GM11168 (cell line): ENCODE measurements around the gene KRTAP2-2.

Source experiments
- in situ Hi-C: fragments of 300-500 bp; cut with MboI; formaldehyde crosslinking; loops from one replicate; pipeline ENCODE4 v1.12.0; 2022; ENCODE audit warnings: low sequenced_read_pairs; ENCODE audit not compliant: unreplicated experiment

KRTAP2-2 gene

GRCh38 chr17:41029633-41030245 is 25.3 kb downstream of the KRTAP2-2 start, which contains the start of gene KRTAP1-4:
TSS of gene KRTAP1-4 (minus strand) at chr17:41030195. CDS start at chr17:41030078, 117 bp downstream.
- in situ Hi-C loops: no loop called here

GRCh38 chr17:41026715-41027471 is 28.1 kb downstream of the KRTAP2-2 start, which contains the start of gene KRTAP1-5:
TSS of gene KRTAP1-5 (minus strand) at chr17:41027208. CDS start at chr17:41027155, 53 bp downstream.
- in situ Hi-C loops: no loop called here

DNA sequence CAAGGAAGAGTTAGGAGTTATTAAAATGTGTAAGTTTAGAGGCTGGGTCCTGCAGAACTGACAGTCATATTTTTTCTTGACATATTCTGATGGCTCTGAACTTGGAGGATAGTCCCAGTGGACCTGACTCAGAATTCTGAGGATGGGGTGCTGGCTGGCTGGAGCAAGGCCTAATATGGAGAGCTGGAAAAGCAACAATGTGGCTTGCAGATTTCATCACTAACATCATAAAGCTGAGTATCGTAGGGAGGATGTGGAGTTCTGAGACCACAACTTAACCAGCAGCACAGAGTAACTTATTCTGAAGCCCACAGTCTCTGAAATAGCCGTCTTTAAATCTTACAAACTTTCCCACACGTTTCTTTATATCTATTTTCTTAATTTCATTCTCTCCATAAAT is 30.3 kb downstream of the KRTAP2-2 start:
- in situ Hi-C loops: no loop called here

DNA sequence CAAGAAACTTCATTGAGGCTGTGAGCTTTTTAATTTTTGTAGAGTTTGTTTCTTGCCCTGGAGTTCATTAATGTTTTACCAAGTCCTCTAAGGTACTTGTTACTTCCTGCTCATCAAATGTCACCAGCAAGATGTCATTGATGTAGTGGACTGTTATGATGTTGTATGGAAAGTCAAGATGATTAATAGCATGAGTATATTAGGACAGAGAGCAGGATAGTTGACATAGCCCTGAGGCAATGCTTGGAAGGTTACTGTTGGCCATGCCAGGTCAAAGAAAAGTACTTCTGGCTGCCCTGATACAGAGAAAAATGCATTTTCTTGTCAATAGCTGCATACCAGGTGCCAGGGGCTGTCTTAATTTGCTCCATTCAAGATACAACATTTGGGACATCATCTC is 34.7 kb downstream of the KRTAP2-2 start:
- in situ Hi-C loops: no loop called here

DNA sequence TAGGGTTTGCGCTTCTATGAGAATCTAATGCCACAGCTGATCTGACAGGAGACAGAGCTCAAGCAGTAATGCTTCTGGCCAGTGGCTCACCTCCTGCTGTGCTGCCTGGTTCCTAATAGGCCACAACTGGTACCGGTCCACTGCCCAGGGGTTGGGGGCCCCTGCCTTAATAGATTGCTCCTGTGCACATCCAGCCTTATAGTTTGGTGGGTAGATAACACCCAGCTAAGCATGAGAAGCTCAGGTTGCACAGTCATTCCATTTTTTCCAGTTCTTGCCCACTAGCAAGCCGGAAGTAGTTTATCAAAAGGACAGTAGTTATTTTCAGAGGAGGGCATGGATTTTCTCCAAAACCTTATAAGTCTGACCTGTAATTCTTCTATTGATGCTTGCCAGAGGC is 35.6 kb downstream of the KRTAP2-2 start:
- in situ Hi-C loops: no loop called here

GRCh38 chr17:41018541-41018940 is 36.5 kb downstream of the KRTAP2-2 start:
- in situ Hi-C loops: no loop called here

- in situ Hi-C loops: no loop called here
These were observed 38.3 kb downstream of the KRTAP2-2 start for GRCh38 chr17:41016578-41017215.

GRCh38 chr17:41015454-41015853 is 39.6 kb downstream of the KRTAP2-2 start:
- in situ Hi-C loops: no loop called here

DNA sequence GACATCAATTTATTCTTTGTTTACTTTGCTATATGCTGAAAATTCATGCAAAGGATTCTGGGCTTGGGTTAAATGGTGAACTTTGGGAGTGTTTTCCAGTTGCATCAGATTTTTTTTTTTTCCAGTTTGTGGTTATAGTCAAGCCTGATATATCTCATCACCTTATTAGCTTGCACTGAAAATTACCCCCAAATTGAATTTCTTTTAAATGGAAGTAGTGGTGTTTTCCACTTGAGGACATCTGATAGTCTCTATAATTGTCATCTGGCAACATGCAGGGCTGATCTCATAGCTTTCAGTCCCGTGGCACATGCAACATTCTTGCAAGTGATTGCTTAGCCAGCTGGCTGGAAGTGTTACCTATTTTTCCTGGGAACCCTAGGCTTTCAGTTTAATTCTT is 41.4 kb downstream of the KRTAP2-2 start:
- in situ Hi-C loops: no loop called here

- in situ Hi-C loops: no loop called here
These were observed 41.8 kb downstream of the KRTAP2-2 start for GRCh38 chr17:41013181-41013580.

GRCh38 chr17:41012326-41013120 is 42.5 kb downstream of the KRTAP2-2 start:
- in situ Hi-C loops: no loop called here

DNA sequence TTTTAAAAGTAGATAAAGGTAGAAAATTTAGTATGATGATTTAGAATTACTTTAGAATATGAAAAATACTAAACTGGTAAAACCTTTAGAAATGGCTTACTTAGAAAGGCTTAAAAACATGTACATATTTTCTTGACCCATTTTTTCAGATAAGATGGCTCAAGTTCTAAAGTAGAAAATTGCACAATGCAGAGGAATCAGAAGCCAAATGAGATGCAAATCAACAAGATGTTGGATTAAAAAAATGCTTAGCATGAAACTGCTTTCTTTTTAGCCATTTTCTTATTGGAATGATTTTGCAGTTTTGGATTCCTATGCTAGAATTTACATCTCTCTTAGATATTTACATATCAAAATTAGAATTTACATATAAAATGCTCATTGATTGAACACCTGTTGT is 44.6 kb downstream of the KRTAP2-2 start:
- in situ Hi-C loops: no loop called here

GRCh38 chr17:41009936-41010335 is 45.1 kb downstream of the KRTAP2-2 start:
- in situ Hi-C loops: no loop called here

DNA sequence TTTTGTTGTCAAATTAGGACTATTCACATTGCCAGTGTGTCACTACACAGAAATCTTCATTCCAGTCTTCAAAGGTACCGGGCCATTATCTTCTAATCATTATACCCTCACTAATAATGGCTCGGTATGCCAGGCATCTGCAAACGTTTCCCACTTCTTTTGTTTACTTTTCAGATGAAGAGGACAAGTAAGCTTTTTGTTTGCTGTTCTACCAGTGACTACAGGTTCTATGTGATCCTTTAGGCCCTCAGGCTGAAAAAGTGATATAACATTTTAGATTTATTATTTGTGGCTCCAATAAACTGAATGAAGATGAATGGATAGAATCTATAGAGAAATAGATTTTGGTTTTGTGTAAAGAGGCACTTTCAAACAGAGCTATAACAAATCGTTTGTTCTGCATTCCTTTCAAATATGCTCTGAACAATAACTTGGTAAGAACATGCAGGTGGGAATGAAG is 45.7 kb downstream of the KRTAP2-2 start:
- in situ Hi-C loops: no loop called here

- in situ Hi-C loops: no loop called here
These were observed 46.2 kb downstream of the KRTAP2-2 start, which contains the start of gene KRTAP3-1 for GRCh38 chr17:41008811-41009210. TSS of gene KRTAP3-1 (minus strand) at chr17:41009128. CDS start at chr17:41009074, 54 bp downstream.
